Activated naive CD4-positive, alpha-beta T cell (primary cell): Measurements from ENCODE around the gene HECW1.
A peak's percentile ranks its signal among the peaks of the same experiment; 100 is the strongest.
"Not testable (repeated sequence)": the region's sequence is repeated elsewhere in the genome, so short reads cannot be mapped to it uniquely, and the experiment has no call there.

ENCODE experiments used
- DNase-seq, 4 experiments: peaks; one replicate each; lab custom pipeline; 2025; lab: John Stamatoyannopoulos, UW

HECW1 gene

GRCh38 chr7:43208242-43208641, 95.8 kb downstream of the HECW1 start:
- DNase-seq = no peak

- DNase-seq = not testable (repeated sequence)
Observed at GRCh38 chr7:43210539-43210938, 98.1 kb downstream of the HECW1 start.

GRCh38 chr7:43211286-43211685, 98.8 kb downstream of the HECW1 start:
- DNase-seq = no peak

GRCh38 chr7:43211693-43212092, 99.2 kb downstream of the HECW1 start:
- DNase-seq = no peak

GRCh38 chr7:43212921-43213320, 100.5 kb downstream of the HECW1 start:
- DNase-seq = no peak

- DNase-seq = no peak
Observed at GRCh38 chr7:43215061-43215460, 102.6 kb downstream of the HECW1 start.

GRCh38 chr7:43217055-43217454, 104.6 kb downstream of the HECW1 start:
- DNase-seq = no peak

GRCh38 chr7:43218901-43219300, 106.5 kb downstream of the HECW1 start:
- not testable (repeated sequence) for DNase-seq

- DNase-seq = no peak
Observed at GRCh38 chr7:43220250-43220649, 107.8 kb downstream of the HECW1 start.

- DNase-seq = no peak
Observed at GRCh38 chr7:43220742-43221141, 108.3 kb downstream of the HECW1 start.

GRCh38 chr7:43229801-43230200, 117.4 kb downstream of the HECW1 start:
- DNase-seq = no peak

- DNase-seq = no peak
Observed at GRCh38 chr7:43232366-43232765, 119.9 kb downstream of the HECW1 start.

- no peak for DNase-seq
Observed at GRCh38 chr7:43234073-43234472, 121.6 kb downstream of the HECW1 start.

GRCh38 chr7:43234968-43235367, 122.5 kb downstream of the HECW1 start:
- DNase-seq = no peak

GRCh38 chr7:43240565-43240964, 128.1 kb downstream of the HECW1 start:
- no peak for DNase-seq

GRCh38 chr7:43242628-43243255, 130.3 kb downstream of the HECW1 start:
- no peak for DNase-seq

- DNase-seq = no peak
Observed at GRCh38 chr7:43244232-43244631, 131.8 kb downstream of the HECW1 start.

- no peak for DNase-seq
Observed at GRCh38 chr7:43244784-43245183, 132.3 kb downstream of the HECW1 start.

GRCh38 chr7:43247757-43248156, 135.3 kb downstream of the HECW1 start:
- DNase-seq = no peak

- DNase-seq = no peak
Observed at GRCh38 chr7:43248553-43248952, 136.1 kb downstream of the HECW1 start.

GRCh38 chr7:43248961-43249822, 136.7 kb downstream of the HECW1 start:
- no peak for DNase-seq

- no peak for DNase-seq
Observed at GRCh38 chr7:43249823-43250145, 137.3 kb downstream of the HECW1 start.

GRCh38 chr7:43260980-43261878, 148.8 kb downstream of the HECW1 start:
- DNase-seq = peak; percentile 7 to 31 (median 16)
